Lung (tissue), 12 donors: ENCODE data around the gene CSTPP1. TPM values are rescaled to one million over a fixed set of nuclear protein-coding genes. Genes with fewer than 3 reads are reported as not detected.

ENCODE experiments used
- ATAC-seq: fragments of 200-7000 bp; cut with Tn5 transposase; one replicate; pipeline ENCODE4 v1.9.1; 2020; ENCODE audit warnings: moderate number of reproducible peaks; ENCODE audit not compliant: insufficient read depth, low FRiP score
- DNase-seq, 3 donors: peaks; one replicate each; pipeline ENCODE4 v3.0.0-alpha.2; 2013 to 2017
- H3K27ac ChIP-seq, 2 donors: one replicate each; pipeline ENCODE4 v1.5.1; 2013; ENCODE audit warnings: mild to moderate bottlenecking in 2 of 2, moderate library complexity in 2 of 2, control low read depth in 1 of 2, inconsistent platforms in 1 of 2, low read depth in 1 of 2, low read length in 1 of 2
- H3K27me3 ChIP-seq, 3 donors: one replicate each; pipeline ENCODE4 v1.5.1; 2013; ENCODE audit warnings: low read length in 2 of 3; ENCODE audit not compliant: control insufficient read depth in 3 of 3, insufficient read depth in 3 of 3
- H3K36me3 ChIP-seq, 4 donors: one replicate each; pipeline ENCODE4 v1.5.1; 2013; ENCODE audit warnings: low read length in 4 of 4, mild to moderate bottlenecking in 1 of 4, moderate library complexity in 1 of 4; ENCODE audit not compliant: control insufficient read depth in 4 of 4, insufficient read depth in 4 of 4
- H3K4me1 ChIP-seq, 5 donors: one replicate each; pipeline ENCODE4 v1.5.1; 2013; ENCODE audit warnings: low read length in 5 of 5, mild to moderate bottlenecking in 2 of 5, moderate library complexity in 1 of 5; ENCODE audit not compliant: control insufficient read depth in 5 of 5, insufficient read depth in 5 of 5
- H3K4me3 ChIP-seq: one replicate; pipeline ENCODE4 v1.5.1; 2013; ENCODE audit warnings: mild to moderate bottlenecking, control low read depth, moderate library complexity
- H3K9ac ChIP-seq, 2 donors: one replicate each; pipeline ENCODE4 v1.5.1; 2013; ENCODE audit warnings: low read length in 2 of 2, control low read depth in 1 of 2; ENCODE audit not compliant: insufficient read depth in 1 of 2
- H3K9me3 ChIP-seq, 4 donors: one replicate each; pipeline ENCODE4 v1.5.1; 2013; ENCODE audit warnings: low read length in 3 of 4, mild to moderate bottlenecking in 1 of 4, moderate library complexity in 1 of 4; ENCODE audit not compliant: control insufficient read depth in 4 of 4, insufficient read depth in 3 of 4
- WGBS, 2 donors: extraction: QIAGEN DNeasy Blood & Tissue Kit; methylation state at CpG; one replicate each; pipeline ENCODE4 v1.1.7; 2013; 5-methylcytosine and 5-hydroxymethylcytosine counted together
- polyA plus RNA-seq, 2 donors: library from polyadenylated mRNA; stranded (reverse); fragments of 200-250 nt; gene quantifications; one replicate each; pipeline ENCODE4 v1.2.1, GENCODE V29; 2013
- total RNA-seq, 2 donors: library from RNA; depleted of rRNA in 1 of 2; stranded (reverse); fragments of >200 nt in 1 of 2; gene quantifications; one replicate each; pipeline ENCODE4 v1.2.1, GENCODE V29; 2014 to 2021
- TF ChIP-seq, protein P1 (sequence below): IDR thresholded peaks from 2 replicates; pipeline ENCODE4 v1.5.1; 2012; ENCODE audit warnings: mild to moderate bottlenecking; ENCODE audit errors: control extremely low read depth, extremely low read depth
- donor health status: control.
- donor health status: control.
- donor health status: Bipolar disorder and iron deficiency.
- donor health status: healthy.
- donor health status: DM: yes; HTN: yes; CAD: no.

The CSTPP1 gene
- total and polyA plus RNA-seq, 4 donors, result 26.0 to 45.8 (median 34.4) TPM

DNA sequence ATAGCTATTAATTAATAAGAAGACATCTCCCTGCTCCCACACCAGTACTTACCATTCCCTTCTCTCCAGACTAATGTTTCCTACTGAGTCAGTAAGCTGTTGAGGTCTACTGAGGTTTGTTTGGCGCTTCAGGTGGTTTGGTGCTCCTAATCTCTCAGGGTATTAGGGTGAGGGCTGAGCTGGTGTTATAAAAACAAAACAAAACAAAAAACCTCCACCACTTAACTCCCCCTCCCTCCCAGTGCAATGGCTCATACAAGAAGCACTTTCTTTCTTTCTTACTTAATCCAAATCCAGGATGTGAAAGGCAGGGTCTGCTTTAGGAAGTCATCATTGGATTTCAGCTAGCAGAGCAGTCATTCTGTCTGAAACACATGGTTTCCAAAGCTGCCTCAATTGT, 15.3 kb downstream of the CSTPP1 start:
- H3K27ac ChIP-seq, result no peak overlapping the region
- H3K36me3 ChIP-seq, result peaks cover 0 to 4% (median 0%) of the 10 kb centered on the region in 4 donors
- ATAC-seq, result no peak
- H3K9me3 ChIP-seq, result no peaks in the 10 kb centered on the region
- peaks cover 0 to 4% (median 0%) of the 10 kb centered on the region in 5 donors for H3K4me1 ChIP-seq
- 90 to 100% methylated on average over 1 of the region's 1 CpG for WGBS, 2 donors
- TF ChIP-seq, protein P1, sequence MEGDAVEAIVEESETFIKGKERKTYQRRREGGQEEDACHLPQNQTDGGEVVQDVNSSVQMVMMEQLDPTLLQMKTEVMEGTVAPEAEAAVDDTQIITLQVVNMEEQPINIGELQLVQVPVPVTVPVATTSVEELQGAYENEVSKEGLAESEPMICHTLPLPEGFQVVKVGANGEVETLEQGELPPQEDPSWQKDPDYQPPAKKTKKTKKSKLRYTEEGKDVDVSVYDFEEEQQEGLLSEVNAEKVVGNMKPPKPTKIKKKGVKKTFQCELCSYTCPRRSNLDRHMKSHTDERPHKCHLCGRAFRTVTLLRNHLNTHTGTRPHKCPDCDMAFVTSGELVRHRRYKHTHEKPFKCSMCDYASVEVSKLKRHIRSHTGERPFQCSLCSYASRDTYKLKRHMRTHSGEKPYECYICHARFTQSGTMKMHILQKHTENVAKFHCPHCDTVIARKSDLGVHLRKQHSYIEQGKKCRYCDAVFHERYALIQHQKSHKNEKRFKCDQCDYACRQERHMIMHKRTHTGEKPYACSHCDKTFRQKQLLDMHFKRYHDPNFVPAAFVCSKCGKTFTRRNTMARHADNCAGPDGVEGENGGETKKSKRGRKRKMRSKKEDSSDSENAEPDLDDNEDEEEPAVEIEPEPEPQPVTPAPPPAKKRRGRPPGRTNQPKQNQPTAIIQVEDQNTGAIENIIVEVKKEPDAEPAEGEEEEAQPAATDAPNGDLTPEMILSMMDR, result no peak
- no peak for DNase-seq
- no peak overlapping the region for H3K9ac ChIP-seq
- no peaks in the 10 kb centered on the region for H3K27me3 ChIP-seq
- no peak overlapping the region for H3K4me3 ChIP-seq

DNA sequence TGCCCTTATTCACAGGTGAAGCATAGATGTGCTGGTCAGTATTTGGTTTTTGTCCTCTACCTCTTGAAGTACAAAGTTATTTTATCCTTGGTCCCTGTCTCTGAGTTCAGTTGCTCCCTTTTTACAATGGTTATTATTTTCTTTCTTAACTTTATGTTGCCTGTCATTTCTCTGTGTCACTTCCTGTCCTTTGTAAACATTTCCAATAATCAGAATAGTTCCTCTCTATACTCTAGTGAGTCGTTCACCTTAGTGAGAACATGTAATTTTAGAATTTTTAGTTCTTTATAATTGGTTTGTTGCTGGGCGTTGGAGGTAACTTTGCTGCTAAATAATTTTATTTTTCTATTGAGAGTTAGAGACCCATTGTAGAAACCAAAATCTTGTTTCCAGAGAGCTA, 16.0 kb downstream of the CSTPP1 start:
- H3K4me3 ChIP-seq, result no peak overlapping the region
- H3K9me3 ChIP-seq, result no peaks in the 10 kb centered on the region
- TF ChIP-seq, protein P1, result no peak
- peaks cover 0 to 4% (median 0%) of the 10 kb centered on the region in 5 donors for H3K4me1 ChIP-seq
- no peak overlapping the region for H3K27ac ChIP-seq
- no peak for DNase-seq
- no peak for ATAC-seq
- H3K27me3 ChIP-seq, result no peaks in the 10 kb centered on the region
- H3K36me3 ChIP-seq, result peaks cover 0 to 4% (median 0%) of the 10 kb centered on the region in 4 donors
- no peak overlapping the region for H3K9ac ChIP-seq
- 53 to 60% methylated on average over 2 of the region's 2 CpGs for WGBS, 2 donors

DNA sequence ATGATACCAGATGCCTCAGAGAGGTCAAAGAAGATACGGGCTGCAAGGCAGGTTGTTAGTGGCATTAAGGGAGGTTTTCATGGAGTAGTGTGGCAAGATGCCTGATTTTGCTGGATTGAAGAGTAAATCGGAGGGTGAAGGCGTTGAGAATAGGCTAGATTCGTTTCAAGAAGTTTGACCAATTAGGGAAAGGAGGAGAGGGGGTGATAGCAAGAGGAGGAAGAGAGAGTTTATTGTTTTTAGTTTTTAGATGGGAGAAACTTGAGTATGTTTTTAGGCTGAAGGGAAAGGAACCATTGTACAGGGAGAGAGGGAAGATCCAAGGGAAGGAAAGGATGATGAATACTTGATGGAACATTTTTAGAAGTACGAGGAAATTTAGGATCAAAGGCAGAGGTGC, 16.5 kb downstream of the CSTPP1 start:
- H3K27me3 ChIP-seq, result no peaks in the 10 kb centered on the region
- no peak overlapping the region for H3K9ac ChIP-seq
- H3K4me3 ChIP-seq, result no peak overlapping the region
- DNase-seq, result no peak
- no peaks in the 10 kb centered on the region for H3K9me3 ChIP-seq
- TF ChIP-seq, protein P1, result no peak
- peaks cover 0 to 2% (median 0%) of the 10 kb centered on the region in 4 donors for H3K36me3 ChIP-seq
- 92 to 95% methylated on average over 5 of the region's 5 CpGs for WGBS, 2 donors
- no peak overlapping the region for H3K27ac ChIP-seq
- no peak for ATAC-seq
- H3K4me1 ChIP-seq, result peaks cover 0 to 4% (median 0%) of the 10 kb centered on the region in 5 donors

DNA sequence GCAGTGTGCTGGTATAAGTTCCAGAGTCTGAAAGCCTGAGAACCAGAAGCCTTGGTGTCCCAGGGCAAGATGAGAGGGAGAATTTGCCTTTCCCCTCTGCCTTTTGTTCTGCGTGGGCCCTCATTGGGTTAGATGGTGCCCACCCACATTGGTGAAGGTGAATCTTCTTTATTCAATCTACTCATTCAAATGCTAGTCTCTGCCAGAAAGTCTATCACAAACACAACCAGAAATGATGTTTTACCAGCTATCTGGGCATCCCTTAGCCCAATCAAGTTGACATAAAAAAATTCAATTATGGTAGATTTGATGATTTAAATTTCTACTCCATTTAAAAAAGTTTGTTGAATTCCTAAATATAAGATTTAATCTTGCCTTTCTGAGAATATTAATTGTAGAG, 22.2 kb downstream of the CSTPP1 start:
- Histone ChIP-seq H3K36me3 (peaks cover 0 to 11% (median 3%) of the 10 kb centered on the region in 4 donors), H3K27me3 (no peaks in the 10 kb centered on the region), H3K4me3 (no peak overlapping the region), H3K9me3 (peaks cover 0 to 5% (median 1%) of the 10 kb centered on the region in 4 donors), H3K4me1 (no peaks in the 10 kb centered on the region), H3K27ac (no peak overlapping the region), H3K9ac (no peak overlapping the region)
- 96 to 100% methylated on average over 1 of the region's 1 CpG for WGBS, 2 donors
- ATAC-seq, result no peak
- DNase-seq, result no peak
- TF ChIP-seq, protein P1, result no peak
